ENCODE results near the gene CRYAB.

DNA sequence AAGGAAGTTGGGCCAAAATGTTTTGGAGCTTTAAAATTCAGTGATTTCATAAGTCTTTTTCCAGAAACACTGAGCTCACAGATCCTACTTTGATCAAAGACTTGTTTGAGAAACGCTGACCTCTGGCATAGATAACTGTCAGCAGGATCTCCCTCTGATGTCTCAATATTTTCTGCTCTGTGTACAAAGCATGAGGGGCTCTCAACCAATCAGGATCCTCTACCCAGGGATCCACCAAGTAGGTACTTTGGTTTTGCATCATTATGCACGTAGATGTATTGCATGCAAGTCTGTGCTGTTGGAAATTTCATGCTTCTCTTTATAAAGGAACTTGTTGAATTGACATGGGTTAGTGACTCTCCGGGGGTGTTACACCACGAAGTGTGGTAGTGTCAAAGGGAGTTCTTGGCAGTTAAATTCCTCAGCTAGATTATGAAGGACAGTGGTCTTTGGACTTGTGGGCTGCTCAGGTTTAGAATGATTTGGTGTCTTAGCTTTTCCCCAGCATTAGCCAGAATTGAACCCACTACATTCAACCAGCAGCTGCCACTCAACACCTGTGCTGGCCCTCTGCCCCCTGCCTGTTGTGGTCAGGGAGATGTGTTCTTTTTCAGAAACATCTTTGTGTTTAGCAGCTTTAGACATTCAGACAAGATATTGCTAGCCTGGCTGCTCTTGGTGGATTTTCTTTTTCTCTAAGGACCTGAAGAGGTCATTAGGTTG, 23.9 kb upstream of the CRYAB start:
- TF ChIP-seq POLR2A (IDR thresholded peaks at IDR 0.05; ENCODE audit: low read length): no peak
- no peak for TF ChIP-seq GATA1 (IDR thresholded peaks at IDR 0.05; ENCODE audit: low read depth, low read length)

Measured in erythroblast (primary cell).